ENCODE results near the gene MAPK12. TPM values are rescaled to one million over a fixed set of nuclear protein-coding genes. Genes with fewer than 3 reads are reported as not detected.
A peak's percentile ranks its signal among the peaks of the same experiment; 100 is the strongest.

The MAPK12 gene
- total RNA-seq, 2 donors from 2014 or later = 3.9 to 4.6 TPM

DNA sequence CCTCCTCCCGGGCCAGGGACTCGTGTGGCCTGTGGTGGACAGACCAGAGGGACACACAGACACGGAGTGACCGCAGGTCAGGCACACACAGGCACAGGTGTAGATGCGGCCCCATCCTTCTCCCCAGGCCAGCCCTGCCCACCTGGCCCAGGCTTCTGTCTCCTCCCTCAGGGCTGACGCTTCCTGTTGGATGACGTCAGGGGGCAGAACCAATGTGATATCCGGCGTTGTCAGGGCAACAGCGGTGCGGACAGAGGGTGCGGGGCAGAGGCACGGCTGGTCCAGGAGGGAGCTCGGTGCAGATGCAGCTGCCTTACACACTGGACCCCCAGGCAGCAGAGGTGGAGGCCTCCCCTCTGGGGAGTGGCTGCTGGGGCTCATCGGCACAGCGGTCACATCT is 13.7 kb downstream of the MAPK12 start:
- Histone ChIP-seq H3K4me3 (no peak overlapping the region), H3K4me1 (peaks cover 46% of the 10 kb centered on the region), H3K27ac (no peak overlapping the region), H3K9me3 (no peaks in the 10 kb centered on the region), H3K27me3 (no peaks in the 10 kb centered on the region), H3K36me3 (replicated peaks in 1 of 2; ENCODE audit: insufficient read depth in 1 of 2, low read depth in 2 of 2) (no peaks in the 10 kb centered on the region)
- ATAC-seq (no peak), DNase-seq (peak in 3 of 4 donors; percentile 50 to 74 (median 65))
- intact Hi-C loops (cut with DNase I) = loop anchor here (10.0 kb wide), 1 partner anchor 257 kb away; the partner anchor contains the start of genes LMF2 and NCAPH2
- 45 to 90% methylated on average over 6 to 16 of the region's 16 CpGs for WGBS, 2 donors
- TF ChIP-seq, protein P1, sequence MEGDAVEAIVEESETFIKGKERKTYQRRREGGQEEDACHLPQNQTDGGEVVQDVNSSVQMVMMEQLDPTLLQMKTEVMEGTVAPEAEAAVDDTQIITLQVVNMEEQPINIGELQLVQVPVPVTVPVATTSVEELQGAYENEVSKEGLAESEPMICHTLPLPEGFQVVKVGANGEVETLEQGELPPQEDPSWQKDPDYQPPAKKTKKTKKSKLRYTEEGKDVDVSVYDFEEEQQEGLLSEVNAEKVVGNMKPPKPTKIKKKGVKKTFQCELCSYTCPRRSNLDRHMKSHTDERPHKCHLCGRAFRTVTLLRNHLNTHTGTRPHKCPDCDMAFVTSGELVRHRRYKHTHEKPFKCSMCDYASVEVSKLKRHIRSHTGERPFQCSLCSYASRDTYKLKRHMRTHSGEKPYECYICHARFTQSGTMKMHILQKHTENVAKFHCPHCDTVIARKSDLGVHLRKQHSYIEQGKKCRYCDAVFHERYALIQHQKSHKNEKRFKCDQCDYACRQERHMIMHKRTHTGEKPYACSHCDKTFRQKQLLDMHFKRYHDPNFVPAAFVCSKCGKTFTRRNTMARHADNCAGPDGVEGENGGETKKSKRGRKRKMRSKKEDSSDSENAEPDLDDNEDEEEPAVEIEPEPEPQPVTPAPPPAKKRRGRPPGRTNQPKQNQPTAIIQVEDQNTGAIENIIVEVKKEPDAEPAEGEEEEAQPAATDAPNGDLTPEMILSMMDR (IDR thresholded peaks at IDR 0.05) = no peak
- no peak for TF ChIP-seq POLR2A (IDR thresholded peaks at IDR 0.05)

DNA sequence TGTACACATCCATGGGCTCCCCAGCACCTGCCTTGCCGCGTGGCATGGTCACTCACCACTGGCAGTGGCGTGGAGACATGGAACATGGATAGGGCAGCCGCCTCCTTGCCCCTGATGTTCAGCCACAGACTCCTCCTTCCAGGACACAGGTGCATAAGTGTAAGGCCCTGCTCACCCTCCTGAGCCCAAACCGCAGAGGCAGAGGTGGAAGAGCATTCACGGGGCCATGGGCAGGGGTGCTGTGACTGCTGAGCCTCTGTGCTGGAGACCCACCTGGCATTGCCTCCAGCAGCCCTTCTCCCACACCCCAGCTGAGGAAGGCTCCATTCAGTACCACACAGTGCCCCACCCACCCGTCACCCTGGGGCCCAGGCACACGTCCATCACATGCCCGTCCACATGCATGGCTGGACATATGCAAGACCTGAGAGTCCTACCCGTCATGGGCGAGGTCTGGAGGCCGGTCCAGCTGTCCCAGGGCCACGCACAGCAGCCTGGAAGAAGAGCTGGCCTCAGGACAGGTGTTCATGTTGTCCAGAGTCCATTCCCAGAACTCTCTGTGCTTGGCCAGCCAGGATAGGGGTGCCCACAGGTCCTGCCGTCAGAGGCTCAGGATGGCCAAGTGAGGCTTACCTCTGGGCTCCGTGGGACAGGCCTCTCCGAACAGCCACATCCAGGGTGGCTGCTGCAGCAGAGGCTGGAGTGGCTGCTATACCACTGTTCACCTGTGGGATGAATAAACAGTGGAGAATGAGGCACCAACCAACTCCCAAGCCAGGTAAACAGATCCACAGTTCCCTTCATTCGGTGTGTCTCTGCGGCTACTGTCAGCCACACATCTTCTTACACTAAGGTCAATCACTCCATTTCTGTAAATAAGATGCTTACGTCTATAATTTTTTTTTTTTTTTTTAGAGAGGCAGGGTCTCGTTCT is 15.0 kb downstream of the MAPK12 start:
- intact Hi-C loops (cut with DNase I) = loop anchor here (10.0 kb wide), 1 partner anchor 258 kb away; the partner anchor contains the start of genes LMF2 and NCAPH2
- Histone ChIP-seq H3K4me1 (peaks cover 51% of the 10 kb centered on the region), H3K27ac (no peak overlapping the region), H3K36me3 (replicated peaks in 1 of 2; ENCODE audit: insufficient read depth in 1 of 2, low read depth in 2 of 2) (no peaks in the 10 kb centered on the region), H3K27me3 (no peaks in the 10 kb centered on the region), H3K9me3 (no peaks in the 10 kb centered on the region), H3K4me3 (no peak overlapping the region)
- 82 to 87% methylated on average over 12 to 19 of the region's 20 CpGs for WGBS, 2 donors
- TF ChIP-seq POLR2A (IDR thresholded peaks at IDR 0.05) = no peak
- TF ChIP-seq, protein P1 (IDR thresholded peaks at IDR 0.05) = peak in 1 of 7 experiments; percentile 12
- no peak for ATAC-seq
- DNase-seq = no peak

- H3K27me3 ChIP-seq = no peaks in the 10 kb centered on the region
- intact Hi-C loops (cut with DNase I) = loop anchor here (10.0 kb wide), 1 partner anchor 259 kb away; the partner anchor contains the start of genes LMF2 and NCAPH2
- H3K27ac ChIP-seq = peak overlapping the region; percentile 75 to 97 (median 94)
- no peaks in the 10 kb centered on the region for H3K9me3 ChIP-seq
- DNase-seq (no peak), ATAC-seq (peak; percentile 27)
- no peaks in the 10 kb centered on the region for H3K36me3 ChIP-seq (replicated peaks in 1 of 2; ENCODE audit: insufficient read depth in 1 of 2, low read depth in 2 of 2)
- peak overlapping the region; percentile 39 to 93 for H3K4me3 ChIP-seq
- no peak for TF ChIP-seq POLR2A (IDR thresholded peaks at IDR 0.05)
- 1 to 11% methylated on average over 17 to 52 of the region's 53 CpGs for WGBS, 2 donors
- H3K4me1 ChIP-seq = peaks cover 51% of the 10 kb centered on the region
Observed at GRCh38 chr22:50245214-50246072, 16.0 kb downstream of the MAPK12 start.

GRCh38 chr22:50244420-50245213 is 16.9 kb downstream of the MAPK12 start, which contains the start of gene TUBGCP6:
Gene TUBGCP6 (minus strand): TSS chr22:50245023. CDS start chr22:50244459, 564 bp downstream.
- H3K27ac ChIP-seq = peak within 1 kb of the TSS; percentile 75 to 97 (median 94)
- H3K27me3 ChIP-seq = no peaks in the 10 kb centered on the region
- TF ChIP-seq, protein P1 (IDR thresholded peaks at IDR 0.05) = peak in 5 of 7 experiments; percentile 33 to 64 (median 44)
- peak; percentile 77 to 90 (median 87) for TF ChIP-seq POLR2A (IDR thresholded peaks at IDR 0.05)
- no peaks in the 10 kb centered on the region for H3K36me3 ChIP-seq (replicated peaks in 1 of 2; ENCODE audit: insufficient read depth in 1 of 2, low read depth in 2 of 2)
- H3K4me3 ChIP-seq = peak within 1 kb of the TSS; percentile 39 to 93
- intact Hi-C loops (cut with DNase I) = loop anchor here (10.0 kb wide), 1 partner anchor 260 kb away; the partner anchor contains the start of genes LMF2 and NCAPH2
- peak; percentile 93 for ATAC-seq
- peaks cover 43% of the 10 kb centered on the region for H3K4me1 ChIP-seq
- 0% methylated on average over 27 to 76 of the region's 76 CpGs for WGBS, 2 donors
- peak; percentile 93 to 97 (median 95) for DNase-seq
- H3K9me3 ChIP-seq = no peaks in the 10 kb centered on the region
